ENCODE measurements around the gene KRT1. TPM values are rescaled to one million over a fixed set of nuclear protein-coding genes. Genes with fewer than 3 reads are reported as not detected.

KRT1 gene
- total and polyA plus RNA-seq, 2 donors = 9.3 to 507 TPM

DNA sequence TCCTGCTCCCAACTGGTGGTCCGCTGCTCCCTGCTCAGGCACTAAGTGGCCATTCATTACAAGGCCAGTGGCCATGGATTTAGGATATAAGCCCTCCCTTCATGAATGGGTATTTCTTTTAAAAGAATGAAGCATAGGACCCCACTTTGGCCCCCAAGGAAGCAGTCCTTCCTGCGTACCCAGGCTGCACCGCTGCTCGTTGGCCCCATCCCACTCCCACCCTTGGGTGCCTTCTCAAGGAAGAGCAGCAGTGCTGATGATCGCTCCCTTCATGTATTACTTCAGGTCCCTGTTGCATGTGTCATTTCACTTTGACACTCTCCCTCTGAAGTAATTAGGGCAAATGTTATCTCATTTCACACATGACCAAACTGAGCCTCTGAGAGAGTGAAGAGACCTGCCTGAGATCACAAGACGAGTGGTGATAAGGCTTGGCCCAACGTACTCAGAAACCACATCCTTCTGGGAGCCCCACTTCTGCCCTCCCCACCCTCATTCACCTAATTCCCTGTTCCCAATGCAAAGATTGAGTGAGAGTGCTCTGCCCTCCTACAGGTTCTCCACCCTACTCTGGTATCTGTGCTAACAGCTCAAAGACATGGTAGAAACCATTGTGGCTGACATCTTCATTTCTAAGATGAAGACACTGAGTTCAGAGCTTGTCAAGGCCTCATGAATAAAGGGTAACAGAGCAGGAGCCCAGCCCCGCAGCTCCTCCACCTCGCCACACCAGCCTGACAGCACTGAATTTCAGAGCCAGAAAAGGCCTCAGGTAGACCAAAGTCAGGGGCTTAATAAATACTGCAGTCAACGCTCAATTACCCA lies 17.9 kb downstream of the KRT1 start:
- Histone ChIP-seq H3K9me3 (ENCODE audit: control insufficient read depth in 2 of 2, insufficient read depth in 1 of 2, low read length in 1 of 2) (no peaks in the 10 kb centered on the region), H3K4me3 (ENCODE audit: low read length in 2 of 2) (no peak overlapping the region), H3K27me3 (ENCODE audit: control insufficient read depth in 2 of 2, insufficient read depth in 1 of 2, low read length in 1 of 2) (no peaks in the 10 kb centered on the region), H3K27ac (ENCODE audit: low read depth in 1 of 2, low read length in 1 of 2) (no peak overlapping the region), H3K4me1 (ENCODE audit: control insufficient read depth in 2 of 2, insufficient read depth in 2 of 2, low read length in 2 of 2) (peaks cover 0 to 7% of the 10 kb centered on the region in 2 donors), H3K36me3 (ENCODE audit: control insufficient read depth in 2 of 2, insufficient read depth in 2 of 2, low read length in 1 of 2) (no peaks in the 10 kb centered on the region)
- DNase-seq (ENCODE audit: low read depth in 6 of 9, low spot score in 9 of 9) = no peak
- WGBS = 77% methylated on average over 10 of the region's 10 CpGs

DNA sequence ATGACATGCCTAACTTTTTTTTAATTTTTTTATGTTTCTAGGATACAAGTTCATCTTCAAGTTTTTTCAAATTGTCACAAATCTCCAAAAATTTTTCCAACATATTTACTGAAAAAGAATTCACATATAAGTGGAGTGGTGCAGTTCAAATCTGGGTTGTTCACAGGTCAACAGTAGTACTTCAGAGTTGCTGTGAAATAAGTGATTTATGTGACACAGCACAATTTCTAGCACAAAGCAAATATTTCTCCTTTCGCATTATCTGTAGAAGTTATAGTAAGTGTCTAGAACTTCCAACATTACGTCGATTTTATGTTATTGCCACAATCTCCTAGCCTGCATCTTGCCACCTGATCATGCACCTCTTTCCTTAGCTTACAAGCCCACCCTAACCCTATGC lies 18.5 kb downstream of the KRT1 start:
- no peaks in the 10 kb centered on the region for H3K36me3 ChIP-seq (ENCODE audit: control insufficient read depth in 2 of 2, insufficient read depth in 2 of 2, low read length in 1 of 2)
- 95% methylated on average over 3 of the region's 3 CpGs for WGBS
- no peaks in the 10 kb centered on the region for H3K27me3 ChIP-seq (ENCODE audit: control insufficient read depth in 2 of 2, insufficient read depth in 1 of 2, low read length in 1 of 2)
- no peaks in the 10 kb centered on the region for H3K9me3 ChIP-seq (ENCODE audit: control insufficient read depth in 2 of 2, insufficient read depth in 1 of 2, low read length in 1 of 2)
- DNase-seq (ENCODE audit: low read depth in 6 of 9, low spot score in 9 of 9) = no peak
- H3K27ac ChIP-seq (ENCODE audit: low read depth in 1 of 2, low read length in 1 of 2) = no peak overlapping the region
- H3K4me1 ChIP-seq (ENCODE audit: control insufficient read depth in 2 of 2, insufficient read depth in 2 of 2, low read length in 2 of 2) = peaks cover 0 to 7% of the 10 kb centered on the region in 2 donors
- no peak overlapping the region for H3K4me3 ChIP-seq (ENCODE audit: low read length in 2 of 2)

DNA sequence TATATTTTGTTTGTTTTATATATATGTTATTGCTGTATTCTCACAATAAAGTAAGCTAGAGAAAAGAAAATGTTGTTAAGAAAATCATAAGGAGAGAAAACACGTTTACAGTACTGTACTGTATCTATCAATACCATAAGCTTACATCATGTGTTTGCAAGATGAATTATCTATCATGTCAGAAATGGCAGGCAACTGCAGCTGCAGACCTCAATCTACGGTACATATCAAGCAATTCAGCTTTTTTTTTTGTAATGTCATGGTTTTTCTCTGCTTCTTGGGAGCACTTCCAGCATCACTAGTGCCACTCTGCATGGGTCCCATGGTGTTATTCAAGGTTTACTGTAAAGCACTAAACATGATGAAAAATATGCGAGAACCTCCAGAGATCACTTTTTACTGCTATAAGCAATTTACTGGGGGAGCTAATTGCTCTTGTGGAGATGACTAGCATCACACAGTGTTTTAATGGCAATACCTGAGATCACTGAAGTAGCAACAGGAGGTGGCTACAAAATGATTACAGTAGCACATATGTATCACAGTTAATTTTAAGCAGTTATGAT lies 19.2 kb downstream of the KRT1 start:
- Histone ChIP-seq H3K9me3 (ENCODE audit: control insufficient read depth in 2 of 2, insufficient read depth in 1 of 2, low read length in 1 of 2) (no peaks in the 10 kb centered on the region), H3K27me3 (ENCODE audit: control insufficient read depth in 2 of 2, insufficient read depth in 1 of 2, low read length in 1 of 2) (no peaks in the 10 kb centered on the region), H3K27ac (ENCODE audit: low read depth in 1 of 2, low read length in 1 of 2) (no peak overlapping the region), H3K4me1 (ENCODE audit: control insufficient read depth in 2 of 2, insufficient read depth in 2 of 2, low read length in 2 of 2) (peaks cover 0 to 7% of the 10 kb centered on the region in 2 donors), H3K4me3 (ENCODE audit: low read length in 2 of 2) (no peak overlapping the region), H3K36me3 (ENCODE audit: control insufficient read depth in 2 of 2, insufficient read depth in 2 of 2, low read length in 1 of 2) (no peaks in the 10 kb centered on the region)
- 93% methylated on average over 3 of the region's 3 CpGs for WGBS
- no peak for DNase-seq (ENCODE audit: low read depth in 6 of 9, low spot score in 9 of 9)

DNA sequence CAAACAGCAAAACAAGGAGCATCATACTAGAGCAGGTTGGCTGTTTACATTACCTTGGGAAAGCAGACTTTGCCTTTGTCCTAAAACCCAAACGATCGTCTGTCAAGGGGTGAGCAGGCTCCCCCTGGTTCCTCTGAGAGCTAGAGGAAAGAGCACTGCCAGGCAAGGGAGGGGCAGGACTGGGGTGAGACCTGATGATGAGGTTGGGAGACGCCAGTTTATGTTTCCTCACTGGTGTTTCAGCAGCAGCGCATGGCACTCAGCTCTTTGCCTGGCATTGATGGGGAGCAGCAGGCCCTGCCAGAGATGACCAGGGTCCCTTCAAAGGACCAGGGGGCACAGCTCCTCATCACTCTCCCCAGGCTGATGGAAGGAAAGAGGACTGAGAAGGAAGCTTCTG lies 20.3 kb downstream of the KRT1 start:
- Histone ChIP-seq H3K4me3 (ENCODE audit: low read length in 2 of 2) (no peak overlapping the region), H3K27ac (ENCODE audit: low read depth in 1 of 2, low read length in 1 of 2) (no peak overlapping the region), H3K36me3 (ENCODE audit: control insufficient read depth in 2 of 2, insufficient read depth in 2 of 2, low read length in 1 of 2) (no peaks in the 10 kb centered on the region), H3K4me1 (ENCODE audit: control insufficient read depth in 2 of 2, insufficient read depth in 2 of 2, low read length in 2 of 2) (peaks cover 0 to 7% of the 10 kb centered on the region in 2 donors), H3K27me3 (ENCODE audit: control insufficient read depth in 2 of 2, insufficient read depth in 1 of 2, low read length in 1 of 2) (peaks cover 0 to 4% of the 10 kb centered on the region in 2 donors), H3K9me3 (ENCODE audit: control insufficient read depth in 2 of 2, insufficient read depth in 1 of 2, low read length in 1 of 2) (no peaks in the 10 kb centered on the region)
- no peak for DNase-seq (ENCODE audit: low read depth in 6 of 9, low spot score in 9 of 9)
- 99% methylated on average over 4 of the region's 4 CpGs for WGBS

DNA sequence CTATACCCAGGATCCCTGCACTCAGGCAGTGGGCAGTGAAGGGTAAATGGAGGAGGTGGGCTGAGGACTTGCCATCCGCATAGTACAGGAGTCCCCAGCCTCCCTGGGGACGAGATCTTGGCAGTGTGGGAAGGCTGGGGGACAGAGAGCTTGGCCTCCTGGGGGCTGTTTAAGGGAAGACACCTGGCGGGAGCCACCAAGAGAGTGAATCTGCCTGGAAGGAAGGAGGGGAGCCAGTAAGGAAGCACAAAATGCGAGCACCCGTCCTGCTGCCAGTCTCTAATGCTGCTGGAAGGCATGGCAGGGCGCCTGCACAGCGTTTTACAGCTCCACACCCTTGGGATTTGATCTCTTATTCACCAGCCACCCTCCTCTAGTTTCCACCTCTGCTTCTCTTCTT lies 20.8 kb downstream of the KRT1 start:
- no peaks in the 10 kb centered on the region for H3K9me3 ChIP-seq (ENCODE audit: control insufficient read depth in 2 of 2, insufficient read depth in 1 of 2, low read length in 1 of 2)
- no peak overlapping the region for H3K4me3 ChIP-seq (ENCODE audit: low read length in 2 of 2)
- 78% methylated on average over 7 of the region's 7 CpGs for WGBS
- DNase-seq (ENCODE audit: low read depth in 6 of 9, low spot score in 9 of 9) = no peak
- H3K36me3 ChIP-seq (ENCODE audit: control insufficient read depth in 2 of 2, insufficient read depth in 2 of 2, low read length in 1 of 2) = no peaks in the 10 kb centered on the region
- H3K27me3 ChIP-seq (ENCODE audit: control insufficient read depth in 2 of 2, insufficient read depth in 1 of 2, low read length in 1 of 2) = peaks cover 0 to 4% of the 10 kb centered on the region in 2 donors
- H3K4me1 ChIP-seq (ENCODE audit: control insufficient read depth in 2 of 2, insufficient read depth in 2 of 2, low read length in 2 of 2) = peaks cover 0 to 7% of the 10 kb centered on the region in 2 donors
- H3K27ac ChIP-seq (ENCODE audit: low read depth in 1 of 2, low read length in 1 of 2) = no peak overlapping the region

DNA sequence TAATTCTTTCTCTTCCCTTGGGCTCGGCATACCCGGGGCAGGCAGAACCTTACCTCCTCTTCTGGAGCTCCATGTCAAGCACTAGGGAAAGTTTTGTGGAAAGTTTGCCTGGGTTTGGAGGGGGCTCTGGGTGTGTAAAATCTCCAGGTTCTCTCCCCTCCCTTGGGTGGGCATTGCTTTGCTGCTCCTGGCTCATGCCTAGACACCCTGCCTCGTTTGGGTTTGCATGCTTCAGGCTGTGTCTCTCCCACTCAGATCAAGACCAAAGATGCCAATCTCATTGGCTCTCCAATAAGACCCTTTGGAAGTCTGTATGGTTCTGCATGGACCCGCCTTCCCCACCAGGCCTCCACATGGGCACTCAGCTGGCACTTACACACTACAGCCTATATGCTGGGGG lies 22.0 kb downstream of the KRT1 start:
- Histone ChIP-seq H3K4me3 (ENCODE audit: low read length in 2 of 2) (no peak overlapping the region), H3K4me1 (ENCODE audit: control insufficient read depth in 2 of 2, insufficient read depth in 2 of 2, low read length in 2 of 2) (peaks cover 0 to 7% of the 10 kb centered on the region in 2 donors), H3K36me3 (ENCODE audit: control insufficient read depth in 2 of 2, insufficient read depth in 2 of 2, low read length in 1 of 2) (no peaks in the 10 kb centered on the region), H3K9me3 (ENCODE audit: control insufficient read depth in 2 of 2, insufficient read depth in 1 of 2, low read length in 1 of 2) (no peaks in the 10 kb centered on the region), H3K27me3 (ENCODE audit: control insufficient read depth in 2 of 2, insufficient read depth in 1 of 2, low read length in 1 of 2) (peaks cover 0 to 4% of the 10 kb centered on the region in 2 donors), H3K27ac (ENCODE audit: low read depth in 1 of 2, low read length in 1 of 2) (no peak overlapping the region)
- DNase-seq (ENCODE audit: low read depth in 6 of 9, low spot score in 9 of 9) = no peak
- WGBS = 95% methylated on average over 4 of the region's 4 CpGs

DNA sequence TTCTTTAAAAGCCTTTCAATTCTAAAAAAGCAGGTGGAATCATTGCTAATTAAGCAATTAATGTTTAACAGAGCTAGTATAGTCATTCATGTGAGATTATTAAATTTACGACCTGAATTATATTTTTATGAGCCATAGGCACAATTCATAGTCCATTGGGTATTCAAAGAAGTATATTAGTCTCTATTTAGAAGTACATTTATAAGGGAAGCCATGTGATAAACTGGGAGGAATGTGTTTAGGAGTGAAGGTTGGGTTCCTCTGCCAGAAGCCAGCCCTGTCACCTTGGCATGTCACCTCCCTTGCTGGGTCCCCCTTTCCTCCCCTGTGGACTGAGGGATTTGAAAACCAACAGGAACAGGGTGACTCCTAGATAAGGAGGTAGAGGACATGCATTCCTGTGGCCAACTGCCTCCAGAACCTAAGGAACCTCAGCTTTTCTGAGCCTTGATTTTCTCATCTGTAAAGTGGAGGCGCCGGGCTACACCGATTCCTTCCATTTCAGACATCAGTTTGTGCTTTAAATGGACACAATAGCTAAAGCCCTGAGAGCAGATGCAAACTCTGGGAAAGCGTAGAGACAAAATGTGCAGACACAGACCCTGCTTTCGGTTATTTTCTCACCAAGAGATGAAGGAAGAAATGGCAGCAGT lies 22.8 kb downstream of the KRT1 start:
- DNase-seq (ENCODE audit: low read depth in 6 of 9, low spot score in 9 of 9) = no peak
- Histone ChIP-seq H3K4me1 (ENCODE audit: control insufficient read depth in 2 of 2, insufficient read depth in 2 of 2, low read length in 2 of 2) (peaks cover 0 to 6% of the 10 kb centered on the region in 2 donors), H3K27ac (ENCODE audit: low read depth in 1 of 2, low read length in 1 of 2) (no peak overlapping the region), H3K9me3 (ENCODE audit: control insufficient read depth in 2 of 2, insufficient read depth in 1 of 2, low read length in 1 of 2) (no peaks in the 10 kb centered on the region), H3K27me3 (ENCODE audit: control insufficient read depth in 2 of 2, insufficient read depth in 1 of 2, low read length in 1 of 2) (peaks cover 0 to 4% of the 10 kb centered on the region in 2 donors), H3K36me3 (ENCODE audit: control insufficient read depth in 2 of 2, insufficient read depth in 2 of 2, low read length in 1 of 2) (no peaks in the 10 kb centered on the region), H3K4me3 (ENCODE audit: low read length in 2 of 2) (no peak overlapping the region)
- 97% methylated on average over 6 of the region's 6 CpGs for WGBS

DNA sequence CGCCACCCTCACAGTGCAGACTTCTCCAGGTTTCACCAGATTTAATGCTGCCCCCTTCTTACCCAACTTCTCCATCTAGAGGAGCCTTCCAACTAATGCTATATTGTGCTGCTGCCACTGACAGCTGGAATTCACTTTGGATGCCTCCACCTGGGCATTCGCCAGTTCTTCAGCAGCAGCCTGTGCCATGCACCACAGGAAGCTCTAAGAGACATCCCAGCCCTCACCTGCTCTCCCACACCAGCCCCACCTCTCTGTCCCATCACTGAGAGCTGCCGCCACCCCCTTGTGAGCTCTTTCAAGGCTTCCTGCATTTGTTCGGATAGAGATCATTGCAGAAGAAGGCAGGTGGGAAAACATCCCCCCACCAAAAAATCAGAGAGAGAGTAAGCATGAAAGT lies 23.6 kb downstream of the KRT1 start:
- H3K27me3 ChIP-seq (ENCODE audit: control insufficient read depth in 2 of 2, insufficient read depth in 1 of 2, low read length in 1 of 2) = peaks cover 0 to 4% of the 10 kb centered on the region in 2 donors
- 84% methylated on average over 4 of the region's 4 CpGs for WGBS
- no peak overlapping the region for H3K4me3 ChIP-seq (ENCODE audit: low read length in 2 of 2)
- no peaks in the 10 kb centered on the region for H3K36me3 ChIP-seq (ENCODE audit: control insufficient read depth in 2 of 2, insufficient read depth in 2 of 2, low read length in 1 of 2)
- H3K27ac ChIP-seq (ENCODE audit: low read depth in 1 of 2, low read length in 1 of 2) = no peak overlapping the region
- DNase-seq (ENCODE audit: low read depth in 6 of 9, low spot score in 9 of 9) = no peak
- H3K9me3 ChIP-seq (ENCODE audit: control insufficient read depth in 2 of 2, insufficient read depth in 1 of 2, low read length in 1 of 2) = no peaks in the 10 kb centered on the region
- no peaks in the 10 kb centered on the region for H3K4me1 ChIP-seq (ENCODE audit: control insufficient read depth in 2 of 2, insufficient read depth in 2 of 2, low read length in 2 of 2)

DNA sequence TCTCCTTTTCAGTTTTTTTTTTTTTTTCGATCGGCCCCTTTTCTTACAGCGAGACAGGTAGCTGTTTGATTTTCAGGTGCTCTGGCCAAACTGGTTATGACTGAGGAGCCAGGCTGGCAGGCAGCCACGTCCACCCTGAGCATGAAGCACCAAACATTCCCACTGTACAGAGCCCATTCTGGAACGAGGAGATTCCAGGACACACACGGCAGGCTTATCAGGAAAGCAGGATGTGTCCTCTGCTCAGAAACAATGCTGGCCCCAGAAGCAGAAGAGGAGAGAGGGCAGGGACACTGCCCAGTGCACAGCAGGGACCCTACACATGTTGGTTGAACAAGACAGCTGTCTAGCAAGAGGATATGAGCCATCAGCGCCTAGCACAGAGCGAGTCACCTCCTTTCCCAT lies 24.5 kb downstream of the KRT1 start:
- no peak for DNase-seq (ENCODE audit: low read depth in 6 of 9, low spot score in 9 of 9)
- no peaks in the 10 kb centered on the region for H3K9me3 ChIP-seq (ENCODE audit: control insufficient read depth in 2 of 2, insufficient read depth in 1 of 2, low read length in 1 of 2)
- H3K4me1 ChIP-seq (ENCODE audit: control insufficient read depth in 2 of 2, insufficient read depth in 2 of 2, low read length in 2 of 2) = peaks cover 0 to under 1% of the 10 kb centered on the region in 2 donors
- WGBS = 88% methylated on average over 8 of the region's 8 CpGs
- H3K4me3 ChIP-seq (ENCODE audit: low read length in 2 of 2) = no peak overlapping the region
- H3K27ac ChIP-seq (ENCODE audit: low read depth in 1 of 2, low read length in 1 of 2) = no peak overlapping the region
- no peaks in the 10 kb centered on the region for H3K36me3 ChIP-seq (ENCODE audit: control insufficient read depth in 2 of 2, insufficient read depth in 2 of 2, low read length in 1 of 2)
- H3K27me3 ChIP-seq (ENCODE audit: control insufficient read depth in 2 of 2, insufficient read depth in 1 of 2, low read length in 1 of 2) = peaks cover 0 to 4% of the 10 kb centered on the region in 2 donors

Data from thymus (tissue), 11 donors.